Gastrocnemius medialis (tissue), 4 donors: ENCODE data around the gene IL1A. TPM values are rescaled to one million over a fixed set of nuclear protein-coding genes. Genes with fewer than 3 reads are reported as not detected.

ENCODE experiments used
- ATAC-seq, 2 donors: fragments of 150-250 bp; one replicate each; pipeline ENCODE4 v1.9.1; 2016
- DNase-seq, 2 donors: peaks; one replicate each; pipeline ENCODE4 v3.0.0-alpha.2; 2019
- H3K27ac ChIP-seq, 4 donors: fragments of 200-600 bp; sonication (generic); 1 replicate in 1 of 4; 2 replicates in 3 of 4; pipeline ENCODE4 v1.5.1; 2016 to 2018; ENCODE audit warnings: mild to moderate bottlenecking in 2 of 4, moderate library complexity in 1 of 4
- H3K27me3 ChIP-seq, 3 donors: fragments of 200-600 bp; sonication (generic) in 2 of 3; 1 replicate in 1 of 3; 2 replicates in 2 of 3; pipeline versions ENCODE4 v1.5.1 to v1.6.0; 2016 to 2019; ENCODE audit warnings: mild to moderate bottlenecking in 1 of 3, moderate library complexity in 1 of 3
- H3K36me3 ChIP-seq, 2 donors: fragments of 200-600 bp; sonication (generic) in 1 of 2; one replicate each; pipeline ENCODE4 v1.5.1; 2017 to 2018
- H3K4me1 ChIP-seq, 2 donors: fragments of 200-600 bp; sonication (generic) in 1 of 2; one replicate each; pipeline ENCODE4 v1.5.1; 2016 to 2017; ENCODE audit warnings: mild to moderate bottlenecking in 2 of 2
- H3K4me3 ChIP-seq, 4 donors: fragments of 200-600 bp; sonication (generic) in 3 of 4; 1 replicate in 1 of 4; 2 replicates in 3 of 4; pipeline ENCODE4 v1.5.1; 2016 to 2019; ENCODE audit warnings: mild to moderate bottlenecking in 2 of 4
- H3K9me3 ChIP-seq, 3 donors: fragments of 200-600 bp; sonication (generic) in 2 of 3; 1 replicate in 1 of 3; 2 replicates in 2 of 3; pipeline ENCODE4 v1.5.1; 2016 to 2019
- POLR2A ChIP-seq, 2 donors: fragments of 450-650 bp; IDR thresholded peaks; one replicate each; pipeline ENCODE4 v1.6.1; 2017; ENCODE audit warnings: antibody characterized with exemption in 2 of 2, mild to moderate bottlenecking in 2 of 2, moderate library complexity in 2 of 2
- in situ Hi-C, 4 donors: fragments of 200-750 bp; cut with MboI; loops; one replicate each; pipeline versions ENCODE4 v1.15.0 to v1.8.0; 2017; ENCODE audit warnings: low sequenced_read_pairs in 4 of 4
- intact Hi-C: fragments of 100-400 bp; cut with DNase I; formaldehyde crosslinking; loops from one replicate; pipeline ENCODE4 v1.15.1; 2023; ENCODE audit warnings: low total_unique reads
- total RNA-seq, 4 donors: library from RNA; depleted of rRNA; stranded (reverse); fragments of >200 nt; gene quantifications; one replicate each; pipeline versions ENCODE4 v1.1.0 to v1.2.3, GENCODE V29; 2016
- TF ChIP-seq, protein P1 (sequence below), 5 experiments: fragments of 450-650 bp in 3 of 5; fragments of 200-600 bp in 2 of 5; sonication (generic) in 2 of 5; IDR thresholded peaks in 4 of 5; conservative IDR thresholded peaks in 1 of 5; 1 replicate in 4 of 5; 2 replicates in 1 of 5; pipeline ENCODE4 v1.5.1; 2016 to 2019; ENCODE audit warnings: antibody characterized with exemption in 5 of 5, mild to moderate bottlenecking in 3 of 5, moderate library complexity in 3 of 5

IL1A gene
- total RNA-seq, 4 donors from 2014 or later = not detected

DNA sequence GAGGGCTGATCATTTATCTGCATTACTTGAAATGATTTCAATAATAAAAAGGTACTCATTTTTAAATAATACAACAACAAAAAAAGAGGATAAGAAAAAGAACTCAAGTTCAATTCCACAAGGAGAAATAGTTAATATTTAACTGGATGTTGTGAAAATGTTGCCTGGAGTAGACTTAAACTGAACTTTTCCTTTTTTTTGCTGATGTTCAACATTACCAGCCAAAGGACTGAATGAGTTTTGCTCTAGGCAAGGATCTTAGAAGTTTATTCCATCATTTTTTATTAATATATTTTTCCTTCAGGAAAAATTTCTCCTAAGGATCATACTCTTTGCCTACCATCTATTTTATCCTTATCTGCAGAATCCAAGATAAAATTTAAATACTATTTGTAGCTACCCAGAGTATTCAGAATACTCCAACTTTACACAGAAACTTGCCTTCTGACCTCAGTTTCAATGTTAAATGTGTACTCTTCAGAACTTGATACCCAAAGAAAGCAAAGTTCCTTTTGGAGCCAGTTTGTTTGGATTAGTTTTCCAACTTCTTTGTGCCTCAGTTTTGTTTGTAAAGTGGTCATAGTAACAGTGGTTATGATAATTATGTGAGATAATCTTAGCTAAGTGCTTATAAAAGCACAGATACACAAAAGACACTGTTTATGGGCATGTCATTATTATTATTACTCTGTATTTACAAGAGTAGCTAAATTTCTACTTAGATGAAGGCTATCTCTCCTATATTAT is 32.7 kb downstream of the IL1A start:
- TF ChIP-seq, protein P1, sequence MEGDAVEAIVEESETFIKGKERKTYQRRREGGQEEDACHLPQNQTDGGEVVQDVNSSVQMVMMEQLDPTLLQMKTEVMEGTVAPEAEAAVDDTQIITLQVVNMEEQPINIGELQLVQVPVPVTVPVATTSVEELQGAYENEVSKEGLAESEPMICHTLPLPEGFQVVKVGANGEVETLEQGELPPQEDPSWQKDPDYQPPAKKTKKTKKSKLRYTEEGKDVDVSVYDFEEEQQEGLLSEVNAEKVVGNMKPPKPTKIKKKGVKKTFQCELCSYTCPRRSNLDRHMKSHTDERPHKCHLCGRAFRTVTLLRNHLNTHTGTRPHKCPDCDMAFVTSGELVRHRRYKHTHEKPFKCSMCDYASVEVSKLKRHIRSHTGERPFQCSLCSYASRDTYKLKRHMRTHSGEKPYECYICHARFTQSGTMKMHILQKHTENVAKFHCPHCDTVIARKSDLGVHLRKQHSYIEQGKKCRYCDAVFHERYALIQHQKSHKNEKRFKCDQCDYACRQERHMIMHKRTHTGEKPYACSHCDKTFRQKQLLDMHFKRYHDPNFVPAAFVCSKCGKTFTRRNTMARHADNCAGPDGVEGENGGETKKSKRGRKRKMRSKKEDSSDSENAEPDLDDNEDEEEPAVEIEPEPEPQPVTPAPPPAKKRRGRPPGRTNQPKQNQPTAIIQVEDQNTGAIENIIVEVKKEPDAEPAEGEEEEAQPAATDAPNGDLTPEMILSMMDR (IDR thresholded peaks at IDR 0.05 in 4 of 5, conservative IDR thresholded peaks at IDR 0.05 in 1 of 5) = no peak
- TF ChIP-seq POLR2A (IDR thresholded peaks at IDR 0.05) = no peak
- in situ Hi-C loops (loop anchor here in 1 of 4 donors (10.0 kb wide), 2 partner anchors 123 to 203 kb away; no protein-coding TSS in a partner anchor), intact Hi-C loops (no loop called here)
- Histone ChIP-seq H3K27ac (no peak overlapping the region), H3K9me3 (no peaks in the 10 kb centered on the region), H3K4me3 (no peak overlapping the region), H3K36me3 (no peaks in the 10 kb centered on the region), H3K27me3 (no peaks in the 10 kb centered on the region), H3K4me1 (no peaks in the 10 kb centered on the region)
- no peak for ATAC-seq
- DNase-seq = no peak

DNA sequence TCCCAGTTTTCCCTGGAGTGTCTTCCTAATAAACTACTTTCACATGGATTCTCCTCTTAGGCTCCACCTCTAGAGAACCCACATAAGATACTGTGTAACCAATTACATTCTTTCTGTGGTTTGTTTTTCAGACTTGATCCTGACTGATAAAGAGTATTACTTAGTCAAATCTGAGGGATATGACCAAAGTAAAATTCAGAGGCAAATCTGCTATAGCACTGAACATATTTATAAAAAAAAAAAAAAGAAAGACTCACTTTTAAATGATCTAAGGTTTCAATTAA is 33.8 kb downstream of the IL1A start:
- intact Hi-C loops = no loop called here
- no peaks in the 10 kb centered on the region for H3K4me1 ChIP-seq
- TF ChIP-seq POLR2A (IDR thresholded peaks at IDR 0.05) = no peak
- no peaks in the 10 kb centered on the region for H3K27me3 ChIP-seq
- in situ Hi-C loops = loop anchor here in 1 of 4 donors (10.0 kb wide), 2 partner anchors 124 to 204 kb away; no protein-coding TSS in a partner anchor
- DNase-seq = no peak
- H3K36me3 ChIP-seq = no peaks in the 10 kb centered on the region
- ATAC-seq = no peak
- H3K9me3 ChIP-seq = no peaks in the 10 kb centered on the region
- H3K4me3 ChIP-seq = no peak overlapping the region
- H3K27ac ChIP-seq = no peak overlapping the region

DNA sequence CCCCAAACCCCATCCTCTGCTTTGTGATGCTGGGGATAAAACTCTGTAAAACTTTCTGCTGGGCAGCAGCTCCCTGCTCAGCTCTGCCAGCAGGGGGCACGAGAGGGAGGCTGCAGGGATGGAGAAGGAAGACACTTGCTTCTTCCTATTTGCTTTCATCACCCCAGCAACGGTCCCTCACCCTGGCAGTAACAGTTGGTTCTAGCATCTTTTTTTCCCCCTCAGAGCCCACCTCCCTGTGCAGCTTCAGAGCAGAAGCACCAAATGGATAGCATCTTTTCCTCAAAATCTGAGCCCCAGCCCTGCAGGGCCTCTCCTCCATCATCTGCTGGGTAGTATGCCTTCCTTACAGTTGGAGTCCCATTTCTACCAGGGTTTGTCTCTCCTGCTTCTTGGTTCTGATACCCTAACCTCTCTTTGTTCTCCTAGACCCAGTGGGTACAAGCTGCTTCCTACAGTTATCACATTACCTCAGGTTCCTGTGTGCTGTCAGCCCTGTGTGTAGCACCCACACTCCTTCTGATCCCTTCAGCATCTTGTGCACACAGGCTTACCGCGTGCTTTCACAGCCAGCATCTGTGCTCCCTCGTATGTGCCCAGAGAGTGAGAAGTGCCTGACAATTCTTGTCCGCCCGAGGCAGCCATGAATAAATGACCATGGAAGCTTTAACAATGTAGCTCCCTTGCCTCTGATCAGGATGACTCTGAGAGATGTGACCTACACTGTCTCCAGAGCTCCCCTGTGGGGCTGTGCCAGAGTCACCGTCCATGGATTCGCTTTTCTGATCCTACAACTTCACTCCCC is 34.3 kb downstream of the IL1A start:
- in situ Hi-C loops (loop anchor here in 1 of 4 donors (10.0 kb wide), 2 partner anchors 125 to 205 kb away; no protein-coding TSS in a partner anchor), intact Hi-C loops (loop anchor here (5.0 kb wide), 1 partner anchor 192 kb away; no protein-coding TSS in a partner anchor)
- no peak overlapping the region for H3K4me3 ChIP-seq
- no peaks in the 10 kb centered on the region for H3K9me3 ChIP-seq
- DNase-seq (peak in 1 of 2 donors; percentile 25), ATAC-seq (no peak)
- TF ChIP-seq, protein P1 (IDR thresholded peaks at IDR 0.05 in 4 of 5, conservative IDR thresholded peaks at IDR 0.05 in 1 of 5) = peak; percentile 34 to 75 (median 50)
- TF ChIP-seq POLR2A (IDR thresholded peaks at IDR 0.05) = no peak
- H3K36me3 ChIP-seq = no peaks in the 10 kb centered on the region
- no peaks in the 10 kb centered on the region for H3K4me1 ChIP-seq
- H3K27me3 ChIP-seq = no peaks in the 10 kb centered on the region
- no peak overlapping the region for H3K27ac ChIP-seq

DNA sequence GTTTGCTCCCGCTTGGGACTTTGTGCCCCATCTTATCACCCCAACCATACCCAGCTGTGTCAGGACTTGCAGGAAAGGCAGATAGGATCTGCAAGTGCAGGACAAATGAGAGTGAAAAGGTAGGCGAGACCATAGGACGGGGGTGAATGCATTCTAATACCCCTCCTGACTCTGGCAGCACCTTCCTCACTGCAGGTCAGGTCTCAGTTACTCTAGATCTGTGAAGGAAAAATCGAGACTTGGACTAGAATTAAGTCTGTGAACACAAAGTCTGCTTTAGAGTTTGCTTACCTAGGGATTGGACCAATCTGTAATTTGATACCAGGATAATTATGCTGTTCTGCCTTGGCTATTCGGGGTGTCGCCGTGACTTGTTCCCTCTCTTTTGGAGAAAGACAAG is 43.8 kb downstream of the IL1A start:
- H3K27me3 ChIP-seq = no peaks in the 10 kb centered on the region
- in situ Hi-C loops (no loop called here), intact Hi-C loops (no loop called here)
- no peak for ATAC-seq
- DNase-seq = no peak
- H3K4me1 ChIP-seq = no peaks in the 10 kb centered on the region
- H3K4me3 ChIP-seq = no peak overlapping the region
- TF ChIP-seq, protein P1 (IDR thresholded peaks at IDR 0.05 in 4 of 5, conservative IDR thresholded peaks at IDR 0.05 in 1 of 5) = no peak
- no peak for TF ChIP-seq POLR2A (IDR thresholded peaks at IDR 0.05)
- no peak overlapping the region for H3K27ac ChIP-seq
- H3K36me3 ChIP-seq = no peaks in the 10 kb centered on the region
- H3K9me3 ChIP-seq = no peaks in the 10 kb centered on the region
